HepG2 (cell line): ENCODE results near the gene ZPR1. TPM values are rescaled to one million over a fixed set of nuclear protein-coding genes. Genes with fewer than 3 reads are reported as not detected.

Experiments
- CBX2 ChIP-seq, 2 experiments: fragments of 200-600 bp in 1 of 2; sonication (generic); formaldehyde crosslinking in 1 of 2; IDR thresholded peaks; 2 replicates each; pipeline versions ENCODE4 v1.7.0 to v1.8.1; 2018 to 2022; ENCODE audit warnings: low read depth in 2 of 2, low read length in 1 of 2, mild to moderate bottlenecking in 1 of 2, missing genetic modification reagents in 1 of 2
- KLF12 ChIP-seq: sonication (generic); formaldehyde crosslinking; IDR thresholded peaks from 2 replicates; pipeline ENCODE4 v1.4.0; 2020; ENCODE audit warnings: missing genetic modification reagents, borderline replicate concordance
- MEIS2 ChIP-seq: sonication (generic); formaldehyde crosslinking; IDR thresholded peaks from 2 replicates; pipeline ENCODE4 v1.9.0; 2021; ENCODE audit warnings: mild to moderate bottlenecking, missing genetic modification reagents
- NCOA1 ChIP-seq: sonication (generic); formaldehyde crosslinking; IDR thresholded peaks from 2 replicates; pipeline ENCODE4 v1.9.0; 2021; ENCODE audit warnings: missing genetic modification reagents
- REPIN1 ChIP-seq: sonication (generic); formaldehyde crosslinking; IDR thresholded peaks from 2 replicates; pipeline ENCODE4 v1.8.0; 2022; ENCODE audit warnings: missing genetic modification reagents, low read depth, mild to moderate bottlenecking, borderline replicate concordance
- SMC3 ChIP-seq: IDR thresholded peaks from 2 replicates; pipeline ENCODE4 v1.6.1; 2011; ENCODE audit warnings: low read length, improper control_type of control experiment
- ZNF331 ChIP-seq: sonication (generic); formaldehyde crosslinking; IDR thresholded peaks from 2 replicates; pipeline ENCODE4 v1.4.0; 2020; ENCODE audit warnings: missing genetic modification reagents
- ZNF678 ChIP-seq: sonication (generic); formaldehyde crosslinking; IDR thresholded peaks from 2 replicates; pipeline ENCODE4 v1.4.0; 2020; ENCODE audit warnings: mild to moderate bottlenecking, missing genetic modification reagents
- polyA plus RNA-seq, 8 experiments: library from polyadenylated mRNA; depleted of rRNA in 3 of 8; stranded (reverse) in 7 of 8; unstranded in 1 of 8; fragments of >200 nt; fragmentation: Illumina TruSeq in 4 of 8; extraction: Trizol in 4 of 8; gene quantifications; 2 replicates each; pipeline versions ENCODE4 v1.2.1 to v1.2.3, GENCODE V29; 2011 to 2016; ENCODE audit warnings: low read depth in 4 of 8, missing spikeins in 1 of 8, mixed read lengths in 1 of 8; ENCODE audit not compliant: insufficient read depth in 1 of 8
- total RNA-seq, 5 experiments: library from RNA; depleted of rRNA; stranded (reverse); fragments of >200 nt; fragmentation: Illumina TruSeq; extraction: Trizol; gene quantifications; 2 replicates each; pipeline ENCODE4 v1.2.3, GENCODE V29; 2016; ENCODE audit warnings: low read depth in 1 of 5
- TF ChIP-seq, protein P1 (sequence below): sonication (generic); formaldehyde crosslinking; IDR thresholded peaks from 2 replicates; pipeline ENCODE4 v1.4.0; 2020; ENCODE audit warnings: missing genetic modification reagents
- TF ChIP-seq, protein P2 (sequence below): sonication (generic); formaldehyde crosslinking; IDR thresholded peaks from 2 replicates; pipeline ENCODE4 v1.5.0; 2020; ENCODE audit warnings: mild to moderate bottlenecking, missing genetic modification reagents
- TF ChIP-seq, protein P3 (sequence below): sonication (generic); formaldehyde crosslinking; IDR thresholded peaks from 2 replicates; pipeline ENCODE4 v1.5.1; 2020; ENCODE audit warnings: mild to moderate bottlenecking, missing genetic modification reagents, borderline replicate concordance
- TF ChIP-seq, protein P4 (sequence below): sonication (generic); formaldehyde crosslinking; IDR thresholded peaks from 2 replicates; pipeline ENCODE4 v1.4.0; 2020; ENCODE audit warnings: mild to moderate bottlenecking, missing genetic modification reagents, borderline replicate concordance
- TF ChIP-seq, protein P5 (sequence below): sonication (generic); formaldehyde crosslinking; conservative IDR thresholded peaks from 2 replicates; pipeline ENCODE4 v1.4.0; 2020; ENCODE audit warnings: missing genetic modification reagents

The ZPR1 gene
- total and polyA plus RNA-seq, 2 of the 13 experiments (the other 11 are each of a cell fraction or from before 2014, with no cell fraction given), result 40.0 to 79.3 TPM

DNA sequence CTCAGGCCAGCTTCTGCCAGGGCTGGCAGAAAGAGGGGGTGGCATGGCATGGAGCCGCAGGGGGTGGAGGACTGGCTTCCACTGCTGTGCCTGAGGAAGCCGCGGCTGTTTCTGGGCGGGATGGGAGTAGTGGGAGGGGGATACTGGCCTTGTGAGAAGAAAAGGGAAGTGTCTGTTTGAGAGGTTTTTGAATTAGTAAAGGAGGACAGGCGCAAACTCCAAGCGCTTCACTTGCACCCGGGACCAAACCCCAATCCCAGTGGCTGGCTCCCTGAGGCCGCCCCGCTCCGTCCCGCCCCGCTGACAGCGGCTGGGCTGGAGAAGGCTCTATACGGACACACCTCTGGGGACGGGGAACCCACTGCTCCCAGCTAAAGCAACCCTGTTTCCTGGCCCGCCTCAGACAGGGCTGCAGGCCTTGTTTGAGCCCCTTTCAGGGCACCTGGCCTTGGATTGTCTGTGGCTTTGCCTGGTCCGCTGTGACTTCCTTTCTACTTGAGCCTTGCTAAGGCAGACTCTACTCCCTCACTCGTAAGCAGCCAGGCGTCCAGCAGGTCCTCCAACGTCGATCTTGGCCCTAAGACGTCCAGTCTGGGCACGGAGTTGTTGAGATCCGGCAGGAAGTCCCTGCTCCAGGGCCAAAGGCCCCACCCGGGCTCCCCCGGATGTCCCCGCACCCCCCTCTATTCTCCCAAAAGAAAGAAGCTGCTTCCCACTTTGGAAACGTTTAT lies 47.4 kb upstream of the ZPR1 start (continued):
- TF ChIP-seq, protein P1, sequence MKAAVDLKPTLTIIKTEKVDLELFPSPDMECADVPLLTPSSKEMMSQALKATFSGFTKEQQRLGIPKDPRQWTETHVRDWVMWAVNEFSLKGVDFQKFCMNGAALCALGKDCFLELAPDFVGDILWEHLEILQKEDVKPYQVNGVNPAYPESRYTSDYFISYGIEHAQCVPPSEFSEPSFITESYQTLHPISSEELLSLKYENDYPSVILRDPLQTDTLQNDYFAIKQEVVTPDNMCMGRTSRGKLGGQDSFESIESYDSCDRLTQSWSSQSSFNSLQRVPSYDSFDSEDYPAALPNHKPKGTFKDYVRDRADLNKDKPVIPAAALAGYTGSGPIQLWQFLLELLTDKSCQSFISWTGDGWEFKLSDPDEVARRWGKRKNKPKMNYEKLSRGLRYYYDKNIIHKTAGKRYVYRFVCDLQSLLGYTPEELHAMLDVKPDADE, result peak; percentile 76; the same call in 1 of the 2 replicates
- TF ChIP-seq ZNF678 (CRISPR knock-in tag) (no peak), ZNF331 (CRISPR knock-in tag) (no peak), CBX2 (IDR thresholded peaks at IDR 0.05; ENCODE audit: low read depth, low read length) (no peak), CBX2 (CRISPR knock-in tag; IDR thresholded peaks at IDR 0.05; ENCODE audit: low read depth) (no peak), NCOA1 (CRISPR knock-in tag) (no peak), REPIN1 (0 out of 2 replicates have a peak, but pooled peaks have one; percentile 20), KLF12 (CRISPR knock-in tag) (no peak), MEIS2 (CRISPR knock-in tag) (0 out of 2 replicates have a peak, but pooled peaks have one; percentile 15), SMC3 (no peak)
- TF ChIP-seq, protein P2, sequence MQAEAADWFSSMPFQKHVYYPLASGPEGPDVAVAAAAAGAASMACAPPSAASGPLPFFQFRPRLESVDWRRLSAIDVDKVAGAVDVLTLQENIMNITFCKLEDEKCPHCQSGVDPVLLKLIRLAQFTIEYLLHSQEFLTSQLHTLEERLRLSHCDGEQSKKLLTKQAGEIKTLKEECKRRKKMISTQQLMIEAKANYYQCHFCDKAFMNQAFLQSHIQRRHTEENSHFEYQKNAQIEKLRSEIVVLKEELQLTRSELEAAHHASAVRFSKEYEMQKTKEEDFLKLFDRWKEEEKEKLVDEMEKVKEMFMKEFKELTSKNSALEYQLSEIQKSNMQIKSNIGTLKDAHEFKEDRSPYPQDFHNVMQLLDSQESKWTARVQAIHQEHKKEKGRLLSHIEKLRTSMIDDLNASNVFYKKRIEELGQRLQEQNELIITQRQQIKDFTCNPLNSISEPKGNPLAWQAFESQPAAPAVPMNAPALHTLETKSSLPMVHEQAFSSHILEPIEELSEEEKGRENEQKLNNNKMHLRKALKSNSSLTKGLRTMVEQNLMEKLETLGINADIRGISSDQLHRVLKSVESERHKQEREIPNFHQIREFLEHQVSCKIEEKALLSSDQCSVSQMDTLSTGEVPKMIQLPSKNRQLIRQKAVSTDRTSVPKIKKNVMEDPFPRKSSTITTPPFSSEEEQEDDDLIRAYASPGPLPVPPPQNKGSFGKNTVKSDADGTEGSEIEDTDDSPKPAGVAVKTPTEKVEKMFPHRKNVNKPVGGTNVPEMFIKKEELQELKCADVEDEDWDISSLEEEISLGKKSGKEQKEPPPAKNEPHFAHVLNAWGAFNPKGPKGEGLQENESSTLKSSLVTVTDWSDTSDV, result 0 out of 2 replicates have a peak, but pooled peaks have one; percentile 2
- TF ChIP-seq, protein P3, sequence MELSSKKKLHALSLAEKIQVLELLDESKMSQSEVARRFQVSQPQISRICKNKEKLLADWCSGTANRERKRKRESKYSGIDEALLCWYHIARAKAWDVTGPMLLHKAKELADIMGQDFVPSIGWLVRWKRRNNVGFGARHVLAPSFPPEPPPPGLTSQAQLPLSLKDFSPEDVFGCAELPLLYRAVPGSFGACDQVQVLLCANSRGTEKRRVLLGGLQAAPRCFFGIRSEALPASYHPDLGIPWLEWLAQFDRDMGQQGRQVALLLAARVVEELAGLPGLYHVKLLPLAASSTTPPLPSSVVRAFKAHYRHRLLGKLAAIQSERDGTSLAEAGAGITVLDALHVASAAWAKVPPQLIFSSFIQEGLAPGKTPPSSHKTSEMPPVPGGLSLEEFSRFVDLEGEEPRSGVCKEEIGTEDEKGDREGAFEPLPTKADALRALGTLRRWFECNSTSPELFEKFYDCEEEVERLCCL (CRISPR knock-in tag), result no peak
- TF ChIP-seq, protein P4, sequence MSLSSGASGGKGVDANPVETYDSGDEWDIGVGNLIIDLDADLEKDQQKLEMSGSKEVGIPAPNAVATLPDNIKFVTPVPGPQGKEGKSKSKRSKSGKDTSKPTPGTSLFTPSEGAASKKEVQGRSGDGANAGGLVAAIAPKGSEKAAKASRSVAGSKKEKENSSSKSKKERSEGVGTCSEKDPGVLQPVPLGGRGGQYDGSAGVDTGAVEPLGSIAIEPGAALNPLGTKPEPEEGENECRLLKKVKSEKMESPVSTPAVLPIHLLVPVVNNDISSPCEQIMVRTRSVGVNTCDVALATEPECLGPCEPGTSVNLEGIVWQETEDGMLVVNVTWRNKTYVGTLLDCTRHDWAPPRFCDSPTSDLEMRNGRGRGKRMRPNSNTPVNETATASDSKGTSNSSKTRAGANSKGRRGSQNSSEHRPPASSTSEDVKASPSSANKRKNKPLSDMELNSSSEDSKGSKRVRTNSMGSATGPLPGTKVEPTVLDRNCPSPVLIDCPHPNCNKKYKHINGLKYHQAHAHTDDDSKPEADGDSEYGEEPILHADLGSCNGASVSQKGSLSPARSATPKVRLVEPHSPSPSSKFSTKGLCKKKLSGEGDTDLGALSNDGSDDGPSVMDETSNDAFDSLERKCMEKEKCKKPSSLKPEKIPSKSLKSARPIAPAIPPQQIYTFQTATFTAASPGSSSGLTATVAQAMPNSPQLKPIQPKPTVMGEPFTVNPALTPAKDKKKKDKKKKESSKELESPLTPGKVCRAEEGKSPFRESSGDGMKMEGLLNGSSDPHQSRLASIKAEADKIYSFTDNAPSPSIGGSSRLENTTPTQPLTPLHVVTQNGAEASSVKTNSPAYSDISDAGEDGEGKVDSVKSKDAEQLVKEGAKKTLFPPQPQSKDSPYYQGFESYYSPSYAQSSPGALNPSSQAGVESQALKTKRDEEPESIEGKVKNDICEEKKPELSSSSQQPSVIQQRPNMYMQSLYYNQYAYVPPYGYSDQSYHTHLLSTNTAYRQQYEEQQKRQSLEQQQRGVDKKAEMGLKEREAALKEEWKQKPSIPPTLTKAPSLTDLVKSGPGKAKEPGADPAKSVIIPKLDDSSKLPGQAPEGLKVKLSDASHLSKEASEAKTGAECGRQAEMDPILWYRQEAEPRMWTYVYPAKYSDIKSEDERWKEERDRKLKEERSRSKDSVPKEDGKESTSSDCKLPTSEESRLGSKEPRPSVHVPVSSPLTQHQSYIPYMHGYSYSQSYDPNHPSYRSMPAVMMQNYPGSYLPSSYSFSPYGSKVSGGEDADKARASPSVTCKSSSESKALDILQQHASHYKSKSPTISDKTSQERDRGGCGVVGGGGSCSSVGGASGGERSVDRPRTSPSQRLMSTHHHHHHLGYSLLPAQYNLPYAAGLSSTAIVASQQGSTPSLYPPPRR (CRISPR knock-in tag), result 0 out of 2 replicates have a peak, but pooled peaks have one; percentile 9
- TF ChIP-seq, protein P5, sequence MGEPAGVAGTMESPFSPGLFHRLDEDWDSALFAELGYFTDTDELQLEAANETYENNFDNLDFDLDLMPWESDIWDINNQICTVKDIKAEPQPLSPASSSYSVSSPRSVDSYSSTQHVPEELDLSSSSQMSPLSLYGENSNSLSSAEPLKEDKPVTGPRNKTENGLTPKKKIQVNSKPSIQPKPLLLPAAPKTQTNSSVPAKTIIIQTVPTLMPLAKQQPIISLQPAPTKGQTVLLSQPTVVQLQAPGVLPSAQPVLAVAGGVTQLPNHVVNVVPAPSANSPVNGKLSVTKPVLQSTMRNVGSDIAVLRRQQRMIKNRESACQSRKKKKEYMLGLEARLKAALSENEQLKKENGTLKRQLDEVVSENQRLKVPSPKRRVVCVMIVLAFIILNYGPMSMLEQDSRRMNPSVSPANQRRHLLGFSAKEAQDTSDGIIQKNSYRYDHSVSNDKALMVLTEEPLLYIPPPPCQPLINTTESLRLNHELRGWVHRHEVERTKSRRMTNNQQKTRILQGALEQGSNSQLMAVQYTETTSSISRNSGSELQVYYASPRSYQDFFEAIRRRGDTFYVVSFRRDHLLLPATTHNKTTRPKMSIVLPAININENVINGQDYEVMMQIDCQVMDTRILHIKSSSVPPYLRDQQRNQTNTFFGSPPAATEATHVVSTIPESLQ, result 0 out of 2 replicates have a peak, but pooled peaks have one; percentile 13
